Measurements from ENCODE around the gene TWSG1. TPM values are rescaled to one million over a fixed set of nuclear protein-coding genes. Genes with fewer than 3 reads are reported as not detected.

The TWSG1 gene
- total RNA-seq, 1 experiment from 2014 or later, result 113 TPM

Other genes starting within 250 kb of the TWSG1 start
- gene NDUFV2, start 232.1 kb upstream of the TWSG1 start, total RNA-seq (2014; rRNA removed), result 149 and 156 TPM in 2 replicates
- gene ANKRD12, start 198.0 kb upstream of the TWSG1 start, total RNA-seq (2014; rRNA removed), result 12.6 and 21.4 TPM in 2 replicates
- gene RALBP1, start 140.7 kb downstream of the TWSG1 start, total RNA-seq (2014; rRNA removed), result 67.3 and 70.8 TPM in 2 replicates